Measurements from ENCODE around the gene NMNAT2. TPM values are rescaled to one million over a fixed set of nuclear protein-coding genes. Genes with fewer than 3 reads are reported as not detected.

The NMNAT2 gene
- total and polyA plus RNA-seq, 10 of the 15 experiments (the other 5 are each of a cell fraction or from before 2014, with no cell fraction given): 0.02 to 2.0 (median 0.60) TPM

GRCh38 chr1:183218027-183218618 is 200.1 kb downstream of the NMNAT2 start (continued):
- TF ChIP-seq ZBED1 (IDR thresholded peaks at IDR 0.05; ENCODE audit: borderline replicate concordance) (no peak), GABPA (IDR thresholded peaks at IDR 0.05; ENCODE audit: low read depth) (no peak), ATF7 (IDR thresholded peaks at IDR 0.05; ENCODE audit: low read depth) (no peak), BMI1 (IDR thresholded peaks at IDR 0.05; ENCODE audit: borderline replicate concordance) (no peak), CREB1 (IDR thresholded peaks at IDR 0.05; ENCODE audit: low read depth) (no peak), NRF1 (conservative IDR thresholded peaks at IDR 0.05; ENCODE audit: low read depth, low read length) (no peak), CEBPB (IDR thresholded peaks at IDR 0.05; ENCODE audit: borderline replicate concordance in 1 of 2, low read depth in 2 of 2, low read length in 2 of 2) (no peak)

DNA sequence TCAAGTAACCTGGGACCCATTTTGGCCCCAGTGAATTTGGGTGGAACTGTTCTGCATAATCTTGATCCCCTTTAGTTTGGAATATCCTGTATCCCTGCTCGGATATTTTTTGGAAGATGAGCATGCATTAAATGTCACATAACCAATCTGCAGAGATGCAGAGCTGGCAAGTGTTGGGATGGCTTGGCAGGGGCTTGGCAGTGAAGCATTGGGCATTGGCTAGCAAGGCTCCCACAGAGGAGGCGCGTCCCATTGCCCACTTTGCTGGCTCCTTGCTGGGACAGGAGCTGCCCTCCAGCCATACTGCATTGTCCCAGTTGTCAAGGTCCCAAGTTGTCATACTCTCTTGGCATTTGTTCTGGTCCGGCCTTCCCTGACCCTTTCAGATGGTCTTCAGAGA is 202.2 kb downstream of the NMNAT2 start:
- no peak for FAIRE-seq
- RAD21 ChIA-PET (ENCODE audit: unreplicated experiment): interaction anchor here (1.0 kb wide), 1 partner anchor 253 kb away, joined by 5 read pairs; no protein-coding TSS in a partner anchor

More for the DNA sequence above, 202.2 kb downstream of the NMNAT2 start:
- ChIA-PET CTCF (interaction anchor here (1.1 kb wide), 1 partner anchor 143 kb away, joined by 3 read pairs; no protein-coding TSS in a partner anchor), SMC1A (ENCODE audit: uncharacterized antibody, unreplicated experiment) (interaction anchor here (1.5 kb wide), 1 partner anchor 11 kb away, joined by 4 read pairs; no protein-coding TSS in a partner anchor), POLR2A (no interaction called here)
- DNase-seq (ENCODE audit: low read depth, low spot score) (no peak), ATAC-seq (no peak)
- no peak overlapping the region for H3K9ac ChIP-seq (ENCODE audit: control insufficient read depth, insufficient read depth, low read length)
- WGBS (ENCODE audit: insufficient coverage, insufficient replicate concordance, low lambda C conversion rate, missing lambda C conversion rate): 15% methylated on average over 4 of the region's 4 CpGs
- peaks cover 3% of the 10 kb centered on the region; the same call in 1 of the 2 replicates for H3K4me1 ChIP-seq (ENCODE audit: control insufficient read depth, insufficient read depth, low read length)
- no peaks in the 10 kb centered on the region for H3K79me2 ChIP-seq (ENCODE audit: control insufficient read depth, insufficient read depth, low read length)
- no peak overlapping the region for H3K4me3 ChIP-seq
- in situ Hi-C loops (cut with MboI): no loop called here
- no peak overlapping the region for H3K4me2 ChIP-seq (ENCODE audit: control insufficient read depth, insufficient read depth)
- no peak for TF ChIP-seq SRF (IDR thresholded peaks at IDR 0.05; ENCODE audit: low read depth in 2 of 2, low read length in 2 of 2)
- no peak for TF ChIP-seq WRNIP1 (IDR thresholded peaks at IDR 0.05; ENCODE audit: borderline replicate concordance, low read depth, low read length)
- no peak for TF ChIP-seq EGR1 (IDR thresholded peaks at IDR 0.05; ENCODE audit: borderline replicate concordance in 1 of 2, low read depth in 2 of 2, low read length in 2 of 2)
- TF ChIP-seq RBBP5 (conservative IDR thresholded peaks at IDR 0.05): no peak
- no peak for TF ChIP-seq YY1 (IDR thresholded peaks at IDR 0.05; ENCODE audit: low read depth, low read length)
- TF ChIP-seq ZNF217 (IDR thresholded peaks at IDR 0.05): no peak
- no peak for TF ChIP-seq RELA (IDR thresholded peaks at IDR 0.05; ENCODE audit: borderline replicate concordance, partially characterized antibody)
- no peaks in the 10 kb centered on the region for H4K20me1 ChIP-seq (ENCODE audit: control insufficient read depth, insufficient read depth)
- no peaks in the 10 kb centered on the region for H3K36me3 ChIP-seq (ENCODE audit: control insufficient read depth in 2 of 2, insufficient read depth in 2 of 2, low read length in 1 of 2)
- H3K9me3 ChIP-seq (replicated peaks; ENCODE audit: control insufficient read depth, insufficient read depth, low read length): no peaks in the 10 kb centered on the region
- intact Hi-C loops (cut with micrococcal nuclease; ENCODE audit: unreplicated experiment): loop anchor here (10.0 kb wide), 1 partner anchor 59 kb away; no protein-coding TSS in a partner anchor
- no peak overlapping the region for H3K27ac ChIP-seq (ENCODE audit: control insufficient read depth, insufficient read depth)
- no TSS peak for BruUV-seq (replicated peaks)
- H3K27me3 ChIP-seq (replicated peaks in 1 of 2; ENCODE audit: control insufficient read depth in 2 of 2, insufficient read depth in 2 of 2, low read length in 1 of 2): no peaks in the 10 kb centered on the region; a peak in 1 of 4 replicates
- H2AFZ ChIP-seq (ENCODE audit: control insufficient read depth, low read depth, low read length): no peak overlapping the region

Measured in GM12878 (cell line).